HCT116 (cell line): ENCODE results near the gene JAK3.

Source experiments
- EGR1 ChIP-seq: IDR thresholded peaks from 2 replicates; pipeline ENCODE4 v1.6.1; 2012; ENCODE audit warnings: low read depth
- EZH2 ChIP-seq: fragments of 200-600 bp; sonication (generic); IDR thresholded peaks from 2 replicates; pipeline ENCODE4 v1.6.1; 2017; ENCODE audit warnings: antibody characterized with exemption, mixed run types
- EZH2phosphoT487 ChIP-seq: fragments of 200-600 bp; IDR thresholded peaks from 2 replicates; pipeline ENCODE4 v1.6.1; 2018; ENCODE audit warnings: antibody characterized with exemption, borderline replicate concordance
- JUND ChIP-seq: IDR thresholded peaks from 2 replicates; pipeline ENCODE4 v1.6.1; 2012
- POLR2A ChIP-seq: IDR thresholded peaks from 2 replicates; pipeline ENCODE4 v1.7.0; 2011; ENCODE audit warnings: borderline replicate concordance; ENCODE audit not compliant: insufficient read depth, insufficient read length; ENCODE audit errors: extremely low read depth
- POLR2AphosphoS5 ChIP-seq: IDR thresholded peaks from 2 replicates; pipeline ENCODE4 v1.6.1; 2011; ENCODE audit warnings: mild to moderate bottlenecking, low read depth, low read length, moderate library complexity
- RAD21 ChIP-seq: IDR thresholded peaks from 2 replicates; pipeline ENCODE4 v1.6.1; 2012; ENCODE audit warnings: low read depth, mild to moderate bottlenecking
- SRF ChIP-seq: IDR thresholded peaks from 2 replicates; pipeline ENCODE4 v1.6.1; 2012; ENCODE audit warnings: low read depth
- ZNF274 ChIP-seq: fragments of 200-500 bp; sonication (Bioruptor generic); IDR thresholded peaks from 2 replicates; pipeline ENCODE4 v1.6.1; 2014; ENCODE audit warnings: mild to moderate bottlenecking, low read depth, low read length, inconsistent platforms
- TF ChIP-seq, protein P1 (sequence below), 3 experiments: fragments of 200-600 bp in 1 of 3; sonication (generic) in 1 of 3; IDR thresholded peaks in 2 of 3; conservative IDR thresholded peaks in 1 of 3; 2 replicates each; pipeline ENCODE4 v1.5.1; 2012 to 2017; ENCODE audit warnings: low read depth in 2 of 3, low read length in 2 of 3, antibody characterized with exemption in 1 of 3, borderline replicate concordance in 1 of 3, control low read depth in 1 of 3, mild to moderate bottlenecking in 1 of 3, mixed read lengths in 1 of 3, mixed run types in 1 of 3, moderate library complexity in 1 of 3; ENCODE audit not compliant: insufficient read depth in 1 of 3
- TF ChIP-seq, protein P2 (sequence below): IDR thresholded peaks from 2 replicates; pipeline ENCODE4 v1.6.1; 2012
- TF ChIP-seq, protein P3 (sequence below): IDR thresholded peaks from 2 replicates; pipeline ENCODE4 v1.6.1; 2012; ENCODE audit warnings: low read depth

GRCh38 chr19:17817668-17818363 lies 30.0 kb downstream of the JAK3 start:
- TF ChIP-seq SRF (no peak), POLR2A (no peak), EZH2phosphoT487 (no peak), POLR2AphosphoS5 (peak; percentile 5; the same call in 1 of the 2 replicates), ZNF274 (no peak), JUND (no peak), EZH2 (no peak), EGR1 (no peak), RAD21 (no peak)
- TF ChIP-seq, protein P1, sequence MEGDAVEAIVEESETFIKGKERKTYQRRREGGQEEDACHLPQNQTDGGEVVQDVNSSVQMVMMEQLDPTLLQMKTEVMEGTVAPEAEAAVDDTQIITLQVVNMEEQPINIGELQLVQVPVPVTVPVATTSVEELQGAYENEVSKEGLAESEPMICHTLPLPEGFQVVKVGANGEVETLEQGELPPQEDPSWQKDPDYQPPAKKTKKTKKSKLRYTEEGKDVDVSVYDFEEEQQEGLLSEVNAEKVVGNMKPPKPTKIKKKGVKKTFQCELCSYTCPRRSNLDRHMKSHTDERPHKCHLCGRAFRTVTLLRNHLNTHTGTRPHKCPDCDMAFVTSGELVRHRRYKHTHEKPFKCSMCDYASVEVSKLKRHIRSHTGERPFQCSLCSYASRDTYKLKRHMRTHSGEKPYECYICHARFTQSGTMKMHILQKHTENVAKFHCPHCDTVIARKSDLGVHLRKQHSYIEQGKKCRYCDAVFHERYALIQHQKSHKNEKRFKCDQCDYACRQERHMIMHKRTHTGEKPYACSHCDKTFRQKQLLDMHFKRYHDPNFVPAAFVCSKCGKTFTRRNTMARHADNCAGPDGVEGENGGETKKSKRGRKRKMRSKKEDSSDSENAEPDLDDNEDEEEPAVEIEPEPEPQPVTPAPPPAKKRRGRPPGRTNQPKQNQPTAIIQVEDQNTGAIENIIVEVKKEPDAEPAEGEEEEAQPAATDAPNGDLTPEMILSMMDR (IDR thresholded peaks at IDR 0.05 in 2 of 3, conservative IDR thresholded peaks at IDR 0.05 in 1 of 3; ENCODE audit: borderline replicate concordance in 1 of 3, insufficient read depth in 1 of 3, low read depth in 2 of 3, low read length in 2 of 3): no peak
- TF ChIP-seq, protein P2, sequence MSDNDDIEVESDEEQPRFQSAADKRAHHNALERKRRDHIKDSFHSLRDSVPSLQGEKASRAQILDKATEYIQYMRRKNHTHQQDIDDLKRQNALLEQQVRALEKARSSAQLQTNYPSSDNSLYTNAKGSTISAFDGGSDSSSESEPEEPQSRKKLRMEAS: no peak
- TF ChIP-seq, protein P3, sequence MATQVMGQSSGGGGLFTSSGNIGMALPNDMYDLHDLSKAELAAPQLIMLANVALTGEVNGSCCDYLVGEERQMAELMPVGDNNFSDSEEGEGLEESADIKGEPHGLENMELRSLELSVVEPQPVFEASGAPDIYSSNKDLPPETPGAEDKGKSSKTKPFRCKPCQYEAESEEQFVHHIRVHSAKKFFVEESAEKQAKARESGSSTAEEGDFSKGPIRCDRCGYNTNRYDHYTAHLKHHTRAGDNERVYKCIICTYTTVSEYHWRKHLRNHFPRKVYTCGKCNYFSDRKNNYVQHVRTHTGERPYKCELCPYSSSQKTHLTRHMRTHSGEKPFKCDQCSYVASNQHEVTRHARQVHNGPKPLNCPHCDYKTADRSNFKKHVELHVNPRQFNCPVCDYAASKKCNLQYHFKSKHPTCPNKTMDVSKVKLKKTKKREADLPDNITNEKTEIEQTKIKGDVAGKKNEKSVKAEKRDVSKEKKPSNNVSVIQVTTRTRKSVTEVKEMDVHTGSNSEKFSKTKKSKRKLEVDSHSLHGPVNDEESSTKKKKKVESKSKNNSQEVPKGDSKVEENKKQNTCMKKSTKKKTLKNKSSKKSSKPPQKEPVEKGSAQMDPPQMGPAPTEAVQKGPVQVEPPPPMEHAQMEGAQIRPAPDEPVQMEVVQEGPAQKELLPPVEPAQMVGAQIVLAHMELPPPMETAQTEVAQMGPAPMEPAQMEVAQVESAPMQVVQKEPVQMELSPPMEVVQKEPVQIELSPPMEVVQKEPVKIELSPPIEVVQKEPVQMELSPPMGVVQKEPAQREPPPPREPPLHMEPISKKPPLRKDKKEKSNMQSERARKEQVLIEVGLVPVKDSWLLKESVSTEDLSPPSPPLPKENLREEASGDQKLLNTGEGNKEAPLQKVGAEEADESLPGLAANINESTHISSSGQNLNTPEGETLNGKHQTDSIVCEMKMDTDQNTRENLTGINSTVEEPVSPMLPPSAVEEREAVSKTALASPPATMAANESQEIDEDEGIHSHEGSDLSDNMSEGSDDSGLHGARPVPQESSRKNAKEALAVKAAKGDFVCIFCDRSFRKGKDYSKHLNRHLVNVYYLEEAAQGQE: no peak
